HG02571 (cell line): ENCODE results near the gene MT2A.
"Not testable (repeated sequence)": the region's sequence is repeated elsewhere in the genome, so short reads cannot be mapped to it uniquely, and the experiment has no call there.

Experiments used
- ATAC-seq: cut with Tn5 transposase; IDR thresholded peaks from one replicate; pipeline ENCODE4 v1.9.1; 2021; ENCODE audit warnings: mild to moderate bottlenecking, moderate library complexity; ENCODE audit not compliant: unreplicated experiment

Gene MT2A

DNA sequence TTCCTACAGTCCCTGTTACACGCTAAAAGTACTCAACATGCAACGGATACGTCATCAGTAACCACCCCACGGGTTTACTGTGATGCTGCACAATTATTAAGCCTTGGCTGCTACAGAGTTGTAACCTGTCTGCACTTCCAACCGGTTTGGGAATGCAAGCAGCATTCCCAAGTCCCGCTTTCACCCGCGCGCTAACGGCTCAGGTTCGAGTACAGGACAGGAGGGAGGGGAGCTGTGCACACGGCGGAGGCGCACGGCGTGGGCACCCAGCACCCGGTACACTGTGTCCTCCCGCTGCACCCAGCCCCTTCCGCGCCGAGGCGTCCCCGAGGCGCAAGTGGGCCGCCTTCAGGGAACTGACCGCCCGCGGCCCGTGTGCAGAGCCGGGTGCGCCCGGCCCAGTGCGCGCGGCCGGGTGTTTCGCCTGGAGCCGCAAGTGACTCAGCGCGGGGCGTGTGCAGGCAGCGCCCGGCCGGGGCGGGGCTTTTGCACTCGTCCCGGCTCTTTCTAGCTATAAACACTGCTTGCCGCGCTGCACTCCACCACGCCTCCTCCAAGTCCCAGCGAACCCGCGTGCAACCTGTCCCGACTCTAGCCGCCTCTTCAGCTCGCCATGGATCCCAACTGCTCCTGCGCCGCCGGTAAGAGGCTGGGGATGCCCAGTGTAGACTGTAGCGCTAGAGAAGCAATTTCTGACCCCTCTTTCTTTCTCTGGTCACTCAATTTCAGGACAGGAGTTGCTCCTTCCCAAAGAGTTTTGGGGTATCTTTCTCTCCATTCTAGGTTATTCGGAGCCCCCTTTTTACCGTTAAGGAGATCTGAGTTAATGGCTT is at the start of gene MT2A:
Gene MT2A, plus strand, starts transcription at position 542 of the 833 bp plus-strand sequence. Its CDS starts 72 bp downstream, at position 614.
- ATAC-seq: peak; percentile 88

GRCh38 chr16:56559109-56559508 is 49.3 kb upstream of the MT2A start:
- ATAC-seq: no peak

DNA sequence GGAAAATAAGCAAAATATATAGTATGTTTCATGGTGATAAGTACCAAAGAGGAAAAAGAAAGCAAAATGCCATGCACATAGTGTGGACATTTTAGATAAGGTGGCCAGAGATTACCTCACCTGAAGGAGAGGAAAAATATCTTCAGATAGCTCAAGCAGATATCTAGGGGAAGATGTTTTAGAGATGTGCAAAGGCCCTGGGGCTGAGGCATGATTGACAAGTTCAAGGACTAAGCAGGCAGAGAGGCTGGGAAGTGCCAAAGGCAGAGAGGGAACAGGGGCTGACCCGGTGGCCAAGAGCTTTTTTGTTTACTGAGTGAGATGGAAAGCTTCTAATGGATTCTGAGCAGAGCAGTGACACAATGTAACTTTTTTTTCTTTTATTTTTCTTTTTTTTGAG is 47.9 kb upstream of the MT2A start:
- no peak for ATAC-seq

GRCh38 chr16:56561126-56561525 is 47.3 kb upstream of the MT2A start:
- ATAC-seq: no peak

DNA sequence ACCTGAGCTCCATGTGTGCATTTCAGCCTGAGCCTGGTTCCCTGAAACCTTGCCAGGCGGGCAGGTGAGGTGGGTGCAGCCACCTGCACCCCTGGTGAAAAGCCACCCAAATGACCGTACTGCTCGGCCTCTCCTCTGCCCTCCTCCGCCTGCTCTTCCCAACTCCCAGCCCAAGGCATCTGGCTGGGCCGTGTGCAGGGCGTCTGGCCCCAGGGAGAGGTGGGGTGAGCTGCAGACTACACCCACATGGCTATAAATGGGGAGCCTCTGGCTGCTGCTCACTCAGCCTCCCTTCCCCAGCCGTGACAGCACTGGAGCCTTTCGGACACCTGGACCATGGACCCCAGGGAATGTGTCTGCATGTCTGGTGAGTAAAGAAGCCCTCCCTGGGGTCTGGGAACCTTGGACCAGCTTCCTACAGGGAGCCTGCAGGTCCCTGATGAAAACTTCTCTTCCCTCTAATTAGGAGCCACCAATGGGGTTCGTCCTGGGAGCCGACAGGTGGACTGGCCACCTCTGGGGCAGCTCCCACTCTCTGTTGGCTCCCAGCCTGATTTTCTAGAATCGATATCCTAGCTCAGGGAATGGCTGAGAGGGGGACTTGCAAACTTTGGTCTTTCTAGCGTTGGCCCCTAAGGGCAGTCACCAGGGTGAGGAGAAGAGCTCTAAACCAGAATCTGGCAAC is 43.4 kb upstream of the MT2A start, which contains the start of gene MT4:
Gene MT4, plus strand, starts transcription at position 281 of the 685 bp plus-strand sequence. Its CDS starts 56 bp downstream, at position 337.
- no peak for ATAC-seq

DNA sequence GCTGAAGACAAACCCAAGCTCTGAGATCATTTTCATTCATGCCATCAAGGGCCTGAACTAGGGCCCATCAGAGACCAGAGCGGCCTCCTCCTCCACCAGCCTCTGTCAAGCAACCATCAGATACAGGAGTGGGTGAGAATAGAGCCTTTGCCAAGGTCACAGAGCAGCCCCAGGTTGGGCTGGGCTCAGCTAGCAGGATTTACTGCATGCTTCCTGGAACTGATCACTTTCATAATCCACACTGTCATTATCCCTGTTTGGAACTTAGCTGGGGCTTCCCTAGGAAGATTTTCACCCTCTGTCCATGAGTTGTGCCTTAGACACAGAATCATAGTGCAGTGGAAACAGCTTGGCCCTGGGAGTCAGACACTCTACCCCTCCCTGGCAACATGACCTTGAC is 38.4 kb upstream of the MT2A start:
- no peak for ATAC-seq

DNA sequence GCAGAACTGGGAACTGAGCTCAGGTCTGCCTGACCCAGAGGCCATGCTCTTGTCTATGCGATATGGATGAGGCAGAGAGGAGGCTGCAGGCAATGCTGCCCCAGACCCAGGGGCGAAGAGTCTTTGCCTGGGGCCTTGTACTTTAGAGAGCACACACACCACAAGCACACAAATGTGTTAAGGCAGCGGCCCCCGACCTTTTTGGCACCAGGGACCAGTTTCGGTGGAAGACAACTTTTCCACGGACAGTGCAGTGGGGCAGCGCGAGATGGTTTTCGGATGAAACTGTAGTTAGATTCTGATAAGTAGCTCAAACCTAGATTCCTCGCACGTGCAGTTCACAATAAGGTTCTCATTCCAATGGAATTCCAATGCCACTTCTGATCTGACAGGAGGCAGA is 36.9 kb upstream of the MT2A start:
- no peak for ATAC-seq

DNA sequence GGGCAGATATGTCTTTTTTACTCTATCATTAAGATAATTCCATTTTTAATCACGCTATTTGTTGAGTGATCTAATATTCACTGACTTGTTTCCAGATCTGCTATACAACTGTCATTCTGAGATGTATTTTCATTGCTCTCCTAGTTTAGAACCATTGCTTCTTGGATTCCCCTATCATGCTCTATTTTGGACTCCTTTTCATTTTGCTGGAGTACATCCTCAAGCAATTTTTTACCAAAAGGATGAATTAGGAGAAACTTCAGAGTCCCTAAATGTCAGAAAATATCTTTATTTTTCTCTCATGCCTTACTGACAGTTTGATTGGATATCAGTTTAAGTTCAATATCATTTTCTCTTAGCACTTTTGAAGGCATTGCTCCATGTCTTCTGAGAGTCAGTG is 33.8 kb upstream of the MT2A start:
- ATAC-seq: no peak

GRCh38 chr16:56576585-56577299 is 31.6 kb upstream of the MT2A start:
- ATAC-seq: peak; percentile 72

GRCh38 chr16:56577300-56577625 is 31.1 kb upstream of the MT2A start:
- no peak for ATAC-seq

GRCh38 chr16:56580391-56581048 is 27.9 kb upstream of the MT2A start:
- ATAC-seq: no peak

DNA sequence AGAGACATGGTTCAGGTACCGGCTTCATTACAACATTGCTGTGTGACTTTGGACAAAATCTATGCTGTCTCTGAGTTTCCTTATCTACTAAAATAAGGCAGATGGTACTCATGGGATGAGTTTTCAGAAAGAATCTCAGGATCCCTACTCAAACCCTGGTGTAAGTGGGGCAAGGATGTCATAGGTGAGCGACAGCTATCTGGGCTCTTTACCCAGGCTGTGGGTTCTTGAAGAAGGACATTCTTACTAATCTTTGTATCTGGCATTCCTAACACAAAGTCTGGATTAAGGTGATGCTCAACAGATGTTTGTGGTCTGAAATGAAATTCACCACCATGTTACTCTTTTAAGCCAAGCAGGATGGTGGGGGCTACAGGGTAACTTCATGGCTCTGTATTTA is 25.5 kb upstream of the MT2A start:
- not testable (repeated sequence) for ATAC-seq

DNA sequence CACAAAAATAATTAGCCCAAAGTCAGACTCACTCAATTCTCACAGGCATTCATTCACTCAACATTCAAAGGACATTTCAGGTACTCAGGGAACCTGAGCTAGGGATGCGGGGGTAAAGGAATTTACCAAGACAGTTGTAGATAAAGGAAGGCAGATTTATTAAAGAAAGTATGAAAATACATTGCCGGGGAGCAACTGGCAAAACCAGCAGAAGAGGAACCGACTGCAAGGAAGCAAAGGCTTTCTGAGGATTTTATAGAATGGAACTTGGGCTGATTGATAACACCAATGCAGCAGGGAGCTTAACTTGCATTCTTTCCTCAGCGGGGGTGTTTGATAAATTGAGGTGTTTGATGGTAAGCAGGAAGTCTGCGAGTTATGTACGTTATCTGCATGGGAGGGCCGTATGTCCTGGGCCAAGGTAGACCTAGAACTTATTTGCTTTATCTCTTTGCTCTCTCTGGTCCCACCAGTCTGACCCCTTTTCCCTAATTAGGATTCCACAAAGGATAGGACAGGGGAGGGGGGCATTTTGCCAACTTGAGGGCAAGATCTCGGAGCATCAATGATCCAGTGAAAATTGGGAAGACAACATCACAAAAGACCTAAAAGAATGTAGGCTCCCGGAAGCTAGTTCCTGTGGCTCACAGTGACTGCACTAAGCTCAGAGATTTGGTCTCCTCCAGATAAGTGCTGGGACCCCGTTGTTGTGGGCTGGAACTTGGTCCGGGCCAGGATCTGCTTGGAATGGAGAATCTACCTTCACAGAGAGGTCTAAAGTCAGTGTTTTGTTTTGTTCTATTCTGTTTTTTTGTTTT is 24.8 kb upstream of the MT2A start:
- no peak for ATAC-seq

DNA sequence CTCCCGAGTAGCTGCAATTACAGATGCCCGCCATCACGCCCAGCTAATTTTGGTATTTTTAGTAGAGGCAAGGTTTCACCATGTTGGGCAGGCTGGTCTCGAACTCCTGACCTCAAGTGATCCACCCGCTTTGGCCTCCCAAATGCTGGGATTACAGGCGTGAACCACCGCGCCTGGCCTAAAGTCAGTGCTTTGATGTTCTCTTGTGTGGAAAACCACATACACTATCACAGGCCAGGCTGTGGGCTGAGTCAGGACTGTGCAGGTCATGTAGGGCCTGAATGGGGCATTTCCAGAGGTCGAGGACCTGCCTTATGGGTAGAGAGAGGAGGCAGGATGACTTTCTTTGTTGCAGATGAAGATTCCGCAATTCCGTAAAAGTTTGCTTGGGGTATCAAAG is 24.1 kb upstream of the MT2A start:
- no peak for ATAC-seq

GRCh38 chr16:56588781-56589140 is 19.6 kb upstream of the MT2A start:
- no peak for ATAC-seq

GRCh38 chr16:56589141-56590039 is 19.0 kb upstream of the MT2A start, which contains the start of gene MT3:
TSS of gene MT3 (plus strand) at chr16:56589528. CDS start at chr16:56589591, 63 bp downstream.
- ATAC-seq: no peak

GRCh38 chr16:56591377-56592060 is 16.9 kb upstream of the MT2A start:
- ATAC-seq: no peak

DNA sequence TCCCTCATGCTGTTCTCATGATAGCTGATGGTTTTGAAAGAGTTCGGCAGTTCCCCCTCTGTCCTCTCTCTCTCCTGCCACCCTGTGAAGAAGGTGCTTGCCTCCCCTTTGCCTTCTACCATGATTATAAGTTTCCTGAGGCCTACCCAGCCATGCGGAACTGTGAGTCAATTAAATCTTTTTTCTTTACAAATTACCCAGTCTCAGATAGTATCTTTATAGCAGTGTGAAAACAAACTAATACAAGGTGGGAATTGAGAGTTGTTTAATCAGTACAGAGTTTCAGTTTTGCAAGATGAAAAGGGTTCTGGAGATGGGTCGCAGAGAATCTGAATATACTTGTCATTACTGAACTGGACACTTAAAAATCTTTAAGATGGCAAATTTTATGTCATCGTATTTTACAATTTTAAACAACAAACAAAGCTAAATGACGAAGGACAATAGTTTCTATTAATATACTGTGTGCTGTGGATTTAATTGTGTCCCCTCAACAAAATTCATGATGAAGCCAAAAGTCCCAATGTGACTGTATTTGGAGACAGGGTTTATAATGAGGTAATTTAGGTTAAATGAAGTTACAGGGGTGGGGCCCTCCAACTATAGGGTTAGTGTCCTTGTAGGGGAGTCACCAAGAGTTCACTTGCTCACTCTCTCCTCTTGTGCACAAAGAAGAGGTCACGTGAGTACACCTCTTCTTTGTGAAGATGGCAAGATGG is 14.7 kb upstream of the MT2A start:
- ATAC-seq: no peak
